Trophoblast cell (in vitro differentiated cells and primary cell): ENCODE results near the gene SIX6. TPM values are rescaled to one million over a fixed set of nuclear protein-coding genes. Genes with fewer than 3 reads are reported as not detected.
A peak's percentile ranks its signal among the peaks of the same experiment; 100 is the strongest.
"Not testable (repeated sequence)": the region's sequence is repeated elsewhere in the genome, so short reads cannot be mapped to it uniquely, and the experiment has no call there.

Experiments used
- DNase-seq, 2 donors: peaks; one replicate each; pipeline ENCODE4 v3.0.0-alpha.2; 2016
- H2AFZ ChIP-seq: 2 replicates; pipeline ENCODE4 v1.6.1; 2013; ENCODE audit warnings: low read length, moderate library complexity, mild to moderate bottlenecking; ENCODE audit not compliant: insufficient read depth, poor library complexity
- H2AK5ac ChIP-seq: 2 replicates; pipeline ENCODE4 v1.6.1; 2013; ENCODE audit warnings: mild to moderate bottlenecking, low read length
- H2BK120ac ChIP-seq: 2 replicates; pipeline ENCODE4 v1.6.1; 2013; ENCODE audit warnings: low read length, mild to moderate bottlenecking, moderate library complexity; ENCODE audit not compliant: insufficient read depth, poor library complexity
- H2BK12ac ChIP-seq: 2 replicates; pipeline ENCODE4 v1.6.1; 2013; ENCODE audit warnings: mild to moderate bottlenecking, low read length, moderate library complexity
- H2BK5ac ChIP-seq: 2 replicates; pipeline ENCODE4 v1.6.1; 2013; ENCODE audit warnings: low read length, low read depth, moderate library complexity, mild to moderate bottlenecking; ENCODE audit not compliant: poor library complexity
- H3K14ac ChIP-seq: 2 replicates; pipeline ENCODE4 v1.6.1; 2013; ENCODE audit warnings: mild to moderate bottlenecking, low read length
- H3K18ac ChIP-seq: 2 replicates; pipeline ENCODE4 v1.6.1; 2013; ENCODE audit warnings: mild to moderate bottlenecking, low read length
- H3K23ac ChIP-seq: 2 replicates; pipeline ENCODE4 v1.6.1; 2013; ENCODE audit warnings: low read length
- H3K27ac ChIP-seq: 2 replicates; pipeline ENCODE4 v1.5.1; 2013; ENCODE audit warnings: low read depth, mild to moderate bottlenecking, inconsistent platforms, low read length, moderate library complexity
- H3K27me3 ChIP-seq: 2 replicates; pipeline ENCODE4 v1.6.1; 2013; ENCODE audit warnings: inconsistent platforms, mild to moderate bottlenecking, low read length, moderate library complexity; ENCODE audit not compliant: insufficient read depth
- H3K36me3 ChIP-seq, 2 experiments: 1 replicate in 1 of 2; 2 replicates in 1 of 2; pipeline ENCODE4 v1.6.1; 2013; ENCODE audit warnings: low read length in 2 of 2, mild to moderate bottlenecking in 2 of 2, moderate library complexity in 1 of 2; ENCODE audit not compliant: insufficient read depth in 2 of 2, control insufficient read depth in 1 of 2
- H3K4ac ChIP-seq: 2 replicates; pipeline ENCODE4 v1.6.1; 2013; ENCODE audit warnings: low read depth, mild to moderate bottlenecking, low read length, moderate library complexity
- H3K4me1 ChIP-seq, 2 experiments: 1 replicate in 1 of 2; 2 replicates in 1 of 2; pipeline ENCODE4 v1.6.1; 2013; ENCODE audit warnings: low read length in 2 of 2, mild to moderate bottlenecking in 2 of 2, moderate library complexity in 1 of 2; ENCODE audit not compliant: insufficient read depth in 2 of 2, control insufficient read depth in 1 of 2
- H3K4me2 ChIP-seq: 2 replicates; pipeline ENCODE4 v1.6.1; 2013; ENCODE audit warnings: inconsistent platforms, mild to moderate bottlenecking, low read length, moderate library complexity
- H3K4me3 ChIP-seq: 2 replicates; pipeline ENCODE4 v1.5.1; 2013; ENCODE audit warnings: mild to moderate bottlenecking, low read depth, low read length, inconsistent platforms
- H3K79me1 ChIP-seq: one replicate; pipeline ENCODE4 v1.6.1; 2013; ENCODE audit warnings: low read length
- H3K79me2 ChIP-seq: 2 replicates; pipeline ENCODE4 v1.6.1; 2013; ENCODE audit warnings: low read length, mild to moderate bottlenecking; ENCODE audit not compliant: control insufficient read depth, insufficient read depth, poor library complexity
- H3K9ac ChIP-seq: 2 replicates; pipeline ENCODE4 v1.6.1; 2013; ENCODE audit warnings: mild to moderate bottlenecking, low read length
- H3K9me3 ChIP-seq: 2 replicates; pipeline ENCODE4 v1.6.1; 2013; ENCODE audit warnings: low read depth, mild to moderate bottlenecking, control low read depth, inconsistent platforms, low read length; ENCODE audit not compliant: insufficient read depth
- H4K12ac ChIP-seq: 2 replicates; pipeline ENCODE4 v1.6.1; 2013; ENCODE audit warnings: low read depth, mild to moderate bottlenecking, low read length, moderate library complexity
- H4K8ac ChIP-seq: 2 replicates; pipeline ENCODE4 v1.6.1; 2013; ENCODE audit warnings: low read depth, mild to moderate bottlenecking, low read length, moderate library complexity
- H4K91ac ChIP-seq: one replicate; pipeline ENCODE4 v1.6.1; 2013; ENCODE audit warnings: low read depth, mild to moderate bottlenecking, low read length, moderate library complexity
- WGBS: extraction: QIAGEN DNeasy Blood & Tissue Kit; methylation state at CpG from one replicate; pipeline ENCODE4 v1.1.7; 2013; ENCODE audit warnings: missing lambda C conversion rate; ENCODE audit not compliant: insufficient read length, insufficient coverage; ENCODE audit errors: extremely low coverage; 5-methylcytosine and 5-hydroxymethylcytosine counted together
- polyA plus RNA-seq: library from polyadenylated mRNA; stranded (reverse); fragments of 200-250 nt; gene quantifications from 2 replicates; pipeline ENCODE4 v1.2.3, GENCODE V29; 2013

Gene SIX6
- not detected in 2 replicates for polyA plus RNA-seq

DNA sequence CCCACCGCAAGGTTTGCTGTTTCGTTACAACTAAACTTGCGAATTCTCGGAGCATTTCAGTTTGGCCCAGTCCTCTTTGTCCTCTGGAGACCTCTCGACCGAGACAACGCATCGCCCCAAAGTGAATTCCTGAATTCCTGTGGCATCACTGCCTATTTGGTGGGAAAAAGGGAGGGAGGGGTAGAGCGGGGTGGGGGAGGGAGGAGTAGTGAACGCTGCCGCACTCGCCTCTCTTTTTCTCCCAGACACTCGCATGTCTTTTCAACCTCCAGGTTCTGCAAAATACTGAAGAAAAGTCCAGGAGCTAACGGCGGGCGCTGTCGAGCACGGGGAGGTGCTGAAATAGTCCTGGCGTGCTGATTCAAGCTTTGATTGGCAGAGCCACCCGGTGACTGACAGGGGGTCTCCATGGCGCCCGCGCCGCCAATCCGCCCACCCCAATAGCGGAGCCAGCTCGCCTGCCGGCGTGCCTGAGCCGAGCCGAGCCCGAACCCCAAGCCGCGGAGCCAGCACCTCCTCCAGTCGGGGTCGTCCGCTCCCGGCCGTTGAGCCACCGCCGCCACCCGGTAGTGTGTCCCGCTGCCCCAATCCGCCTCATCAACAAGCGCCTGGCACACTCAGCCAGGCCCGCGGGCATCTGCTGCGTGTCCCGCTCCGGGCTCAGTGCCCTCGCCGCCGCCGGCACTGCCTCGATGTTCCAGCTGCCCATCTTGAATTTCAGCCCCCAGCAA is at the start of gene SIX6:
Gene SIX6, plus strand, starts transcription at position 440 of the 731 bp plus-strand sequence. Its CDS starts 253 bp downstream, at position 693.
- Histone ChIP-seq H4K12ac (no peak within 1 kb of the TSS), H2BK12ac (no peak within 1 kb of the TSS), H4K91ac (no peak within 1 kb of the TSS), H3K79me1 (no peaks in the 10 kb centered on the region), H3K14ac (no peak within 1 kb of the TSS), H2AK5ac (no peak within 1 kb of the TSS), H3K27ac (no peak within 1 kb of the TSS), H3K4me2 (peak within 1 kb of the TSS; percentile 56), H3K79me2 (no peaks in the 10 kb centered on the region), H3K4ac (no peak within 1 kb of the TSS), H3K9me3 (no peaks in the 10 kb centered on the region), H3K36me3 (no peaks in the 10 kb centered on the region), H3K9ac (no peak within 1 kb of the TSS), H3K18ac (no peak within 1 kb of the TSS), H3K27me3 (peaks cover 77% of the 10 kb centered on the region), H2BK5ac (no peak within 1 kb of the TSS), H3K4me1 (peaks cover 7 to 10% of the 10 kb centered on the region in 2 experiments), H3K23ac (no peak within 1 kb of the TSS), H4K8ac (no peak within 1 kb of the TSS), H3K4me3 (no peak within 1 kb of the TSS), H2BK120ac (no peak within 1 kb of the TSS), H2AFZ (peak within 1 kb of the TSS; percentile 28)
- WGBS: no CpG with 5 or more reads among the region's 55 CpGs
- DNase-seq: no peak

DNA sequence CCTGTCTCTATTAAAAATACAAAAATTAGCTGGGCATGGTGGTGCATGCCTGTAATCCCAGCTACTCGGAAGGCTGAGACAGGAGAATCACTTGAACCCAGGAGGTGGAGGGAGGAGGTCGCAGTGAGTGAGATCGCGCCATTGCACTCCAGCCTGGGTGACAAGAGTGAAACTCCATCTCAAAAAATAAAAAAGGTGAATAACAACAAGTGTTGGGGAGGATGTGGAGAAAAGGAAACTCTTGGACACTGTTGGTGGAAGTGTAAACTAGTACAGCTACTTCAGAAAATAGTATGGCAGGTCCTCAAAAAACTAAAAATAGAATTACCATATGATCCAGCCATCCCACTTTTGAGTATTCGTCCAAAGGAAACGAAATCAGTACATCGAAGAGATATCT is 28.7 kb upstream of the SIX6 start:
- not testable (repeated sequence) for H2AFZ ChIP-seq, H3K27ac ChIP-seq, H3K9ac ChIP-seq, H3K36me3 ChIP-seq, H3K79me1 ChIP-seq, H4K12ac ChIP-seq, H2BK120ac ChIP-seq, H3K9me3 ChIP-seq, DNase-seq, H3K14ac ChIP-seq, H4K8ac ChIP-seq, H2BK12ac ChIP-seq, H3K4me3 ChIP-seq, H3K27me3 ChIP-seq, H2BK5ac ChIP-seq, H3K18ac ChIP-seq, H3K79me2 ChIP-seq, H3K4me1 ChIP-seq, H4K91ac ChIP-seq, H3K23ac ChIP-seq, H3K4me2 ChIP-seq, H2AK5ac ChIP-seq, H3K4ac ChIP-seq
- WGBS: no CpG with 5 or more reads among the region's 7 CpGs

DNA sequence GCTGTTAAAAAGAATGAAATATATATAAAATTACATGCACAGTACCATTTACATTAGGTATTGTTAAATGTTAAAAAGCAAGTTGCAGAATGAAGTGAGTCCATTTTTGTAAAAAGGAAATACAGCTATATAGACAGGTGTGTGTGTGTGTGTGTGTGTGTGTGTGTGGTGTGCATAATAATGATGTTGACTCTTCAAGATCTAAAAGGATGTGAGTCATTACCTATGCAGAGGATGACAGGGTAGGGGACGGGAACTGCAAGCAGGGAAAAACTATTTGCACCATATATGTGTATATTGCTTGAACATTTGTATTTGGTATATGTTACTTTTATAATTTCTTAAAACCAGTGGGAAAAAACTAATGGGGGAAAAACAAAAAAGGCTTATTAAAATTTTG is 26.2 kb upstream of the SIX6 start:
- Histone ChIP-seq H4K12ac (no peak overlapping the region), H4K91ac (no peak overlapping the region), H3K27ac (no peak overlapping the region), H3K18ac (no peak overlapping the region), H3K14ac (no peak overlapping the region), H3K36me3 (no peaks in the 10 kb centered on the region), H2AFZ (no peak overlapping the region), H3K4me2 (no peak overlapping the region), H4K8ac (no peak overlapping the region), H2BK5ac (no peak overlapping the region), H3K27me3 (peaks cover 10% of the 10 kb centered on the region), H2BK120ac (no peak overlapping the region), H2AK5ac (no peak overlapping the region), H3K79me2 (no peaks in the 10 kb centered on the region), H3K79me1 (no peaks in the 10 kb centered on the region), H3K9me3 (no peaks in the 10 kb centered on the region), H2BK12ac (no peak overlapping the region), H3K4me3 (no peak overlapping the region), H3K23ac (no peak overlapping the region), H3K4me1 (peaks cover 0 to 6% of the 10 kb centered on the region in 2 experiments), H3K9ac (no peak overlapping the region), H3K4ac (no peak overlapping the region)
- no CpG with 5 or more reads among the region's 1 CpG for WGBS
- DNase-seq: no peak

DNA sequence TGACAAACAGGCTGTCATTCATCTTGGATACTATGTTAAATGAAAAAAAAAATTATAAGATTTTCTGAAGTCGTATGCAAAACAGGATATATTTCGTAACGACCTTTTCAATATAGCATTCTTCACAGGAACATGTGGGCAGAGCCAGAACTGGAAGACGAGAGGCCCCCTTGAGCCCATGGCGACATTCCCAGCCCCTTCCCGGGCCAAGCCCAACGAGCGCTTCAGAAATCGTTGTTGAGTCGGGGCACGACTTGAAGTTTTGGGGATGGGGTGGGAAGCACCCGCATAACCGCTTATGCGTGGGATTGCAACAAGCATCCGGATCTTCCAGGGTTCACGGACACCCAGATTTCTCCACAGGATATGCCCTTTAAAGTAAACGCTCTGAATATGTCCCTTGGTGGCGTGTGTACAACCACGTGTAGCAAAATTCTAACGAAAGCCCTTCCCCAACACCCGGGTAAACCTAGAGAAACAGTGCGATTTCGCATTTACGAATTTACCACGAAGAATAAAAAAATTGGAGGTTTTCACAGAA is 23.8 kb upstream of the SIX6 start:
- no peak overlapping the region for H3K14ac ChIP-seq
- H2BK5ac ChIP-seq: no peak overlapping the region
- no CpG with 5 or more reads among the region's 25 CpGs for WGBS
- no peak overlapping the region for H2BK12ac ChIP-seq
- no peaks in the 10 kb centered on the region for H3K79me2 ChIP-seq
- H3K9ac ChIP-seq: peak overlapping the region; percentile 60
- no peak overlapping the region for H2AK5ac ChIP-seq
- peaks cover 0 to 6% of the 10 kb centered on the region in 2 experiments for H3K4me1 ChIP-seq
- H3K36me3 ChIP-seq: no peaks in the 10 kb centered on the region
- no peak for DNase-seq
- no peaks in the 10 kb centered on the region for H3K9me3 ChIP-seq
- H3K27ac ChIP-seq: no peak overlapping the region
- no peaks in the 10 kb centered on the region for H3K79me1 ChIP-seq
- H4K91ac ChIP-seq: no peak overlapping the region
- no peak overlapping the region for H4K8ac ChIP-seq
- H3K4me2 ChIP-seq: peak overlapping the region; percentile 79
- peak overlapping the region; percentile 66 for H2AFZ ChIP-seq
- H3K4ac ChIP-seq: no peak overlapping the region
- H4K12ac ChIP-seq: peak overlapping the region; percentile 35
- peaks cover 12% of the 10 kb centered on the region for H3K27me3 ChIP-seq
- peak overlapping the region; percentile 73 for H3K23ac ChIP-seq
- no peak overlapping the region for H3K18ac ChIP-seq
- H3K4me3 ChIP-seq: peak overlapping the region; percentile 81
- no peak overlapping the region for H2BK120ac ChIP-seq
